ENCODE results near the gene BRSK2.
"Not testable (repeated sequence)": the region's sequence is repeated elsewhere in the genome, so short reads cannot be mapped to it uniquely, and the experiment has no call there.

The BRSK2 gene

DNA sequence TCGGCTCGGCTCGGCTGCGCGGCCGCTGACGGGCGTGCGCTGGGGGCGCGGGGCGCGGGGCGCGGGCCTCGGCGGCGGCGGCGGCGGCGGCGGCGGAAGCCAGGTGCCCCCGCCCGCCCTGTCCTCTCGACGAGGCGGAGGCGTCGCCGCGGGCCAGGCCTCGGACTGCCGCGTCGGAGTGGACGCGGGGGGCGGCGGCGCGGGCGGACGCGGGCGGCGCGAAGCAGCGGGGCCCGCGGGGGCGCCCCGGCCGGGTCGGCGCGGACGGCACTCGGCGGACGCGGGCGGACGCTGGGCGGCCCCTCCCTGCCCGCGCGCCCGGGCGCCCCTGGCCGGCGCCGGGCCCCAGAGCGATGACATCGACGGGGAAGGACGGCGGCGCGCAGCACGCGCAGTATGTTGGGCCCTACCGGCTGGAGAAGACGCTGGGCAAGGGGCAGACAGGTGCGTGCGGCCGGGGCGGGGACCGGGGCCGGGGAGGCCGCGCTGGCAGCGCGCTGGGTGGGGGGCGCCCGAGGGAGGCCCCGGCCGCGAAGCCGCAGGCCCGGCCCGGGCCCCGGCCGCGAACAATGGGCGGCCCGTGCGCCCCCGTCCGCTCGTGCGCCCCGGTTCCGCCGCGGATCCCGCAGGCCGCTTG is at the start of gene BRSK2:
BRSK2 (plus strand) TSS at position 3 of the 637 bp plus-strand sequence; CDS start at position 354, 351 bp downstream.
- DNase-seq = no peak

DNA sequence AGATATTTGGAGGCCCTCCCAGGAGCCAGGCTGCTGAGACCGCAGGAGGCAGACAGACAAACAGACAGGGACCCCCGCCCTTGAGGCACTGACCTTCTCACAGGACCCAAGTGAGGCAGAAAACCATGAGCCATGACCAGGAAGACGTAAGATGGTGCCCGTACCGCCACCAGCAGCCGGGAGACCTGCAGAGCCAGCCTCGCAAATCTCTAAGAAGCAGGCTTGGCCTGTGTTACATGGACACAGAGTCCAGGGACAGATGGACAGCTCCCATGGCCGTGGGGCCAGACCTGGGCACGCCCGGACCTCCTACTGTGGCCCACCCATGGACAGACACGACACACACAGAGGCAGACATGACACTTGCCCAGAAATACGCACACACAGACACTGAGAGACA is 49.6 kb upstream of the BRSK2 start:
- no peak for DNase-seq

DNA sequence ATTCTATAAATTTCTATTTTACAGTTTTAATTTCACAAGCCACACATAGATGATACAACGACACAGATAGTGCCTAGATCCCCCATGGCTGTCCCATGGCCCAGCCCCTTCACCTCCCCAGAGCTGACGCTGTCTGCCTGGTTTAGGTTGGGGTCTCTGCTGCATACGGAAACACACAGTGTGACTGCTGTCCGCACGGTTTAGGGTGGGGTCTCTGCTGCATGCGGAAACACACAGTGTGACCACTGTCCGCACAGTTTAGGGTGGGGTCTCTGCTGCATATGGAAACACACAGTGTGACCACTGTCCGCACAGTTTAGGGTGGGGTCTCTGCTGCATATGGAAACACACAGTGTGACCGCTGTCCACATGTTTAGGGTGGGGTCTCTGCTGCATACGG is 48.5 kb upstream of the BRSK2 start:
- not testable (repeated sequence) for DNase-seq

DNA sequence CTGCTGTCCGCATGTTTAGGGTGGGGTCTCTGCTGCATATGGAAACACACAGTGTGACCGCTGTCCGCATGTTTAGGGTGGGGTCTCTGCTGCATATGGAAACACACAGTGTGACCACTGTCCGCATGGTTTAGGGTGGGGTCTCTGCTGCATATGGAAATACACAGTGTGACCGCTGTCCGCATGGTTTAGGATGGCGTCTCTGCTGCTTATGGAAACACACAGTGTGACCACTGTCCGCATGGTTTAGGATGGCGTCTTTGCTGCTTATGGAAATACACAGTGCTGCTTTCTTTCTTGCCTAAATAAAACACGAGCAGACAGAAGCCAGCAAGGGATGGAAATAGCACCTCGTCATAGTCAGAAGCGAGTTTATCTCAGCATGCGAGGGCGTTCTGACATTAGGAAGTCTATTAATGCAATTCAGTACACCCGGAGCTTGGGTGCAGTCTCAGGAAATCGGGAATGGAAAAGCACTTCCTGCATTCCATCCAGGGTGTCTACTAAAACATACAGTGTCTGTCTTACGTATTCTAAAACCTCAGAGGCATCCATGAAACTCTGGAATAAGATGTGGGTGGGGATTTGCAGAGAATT is 47.7 kb upstream of the BRSK2 start:
- DNase-seq = peak; percentile 83

GRCh38 chr11:1342946-1343345 is 46.8 kb upstream of the BRSK2 start:
- no peak for DNase-seq

DNA sequence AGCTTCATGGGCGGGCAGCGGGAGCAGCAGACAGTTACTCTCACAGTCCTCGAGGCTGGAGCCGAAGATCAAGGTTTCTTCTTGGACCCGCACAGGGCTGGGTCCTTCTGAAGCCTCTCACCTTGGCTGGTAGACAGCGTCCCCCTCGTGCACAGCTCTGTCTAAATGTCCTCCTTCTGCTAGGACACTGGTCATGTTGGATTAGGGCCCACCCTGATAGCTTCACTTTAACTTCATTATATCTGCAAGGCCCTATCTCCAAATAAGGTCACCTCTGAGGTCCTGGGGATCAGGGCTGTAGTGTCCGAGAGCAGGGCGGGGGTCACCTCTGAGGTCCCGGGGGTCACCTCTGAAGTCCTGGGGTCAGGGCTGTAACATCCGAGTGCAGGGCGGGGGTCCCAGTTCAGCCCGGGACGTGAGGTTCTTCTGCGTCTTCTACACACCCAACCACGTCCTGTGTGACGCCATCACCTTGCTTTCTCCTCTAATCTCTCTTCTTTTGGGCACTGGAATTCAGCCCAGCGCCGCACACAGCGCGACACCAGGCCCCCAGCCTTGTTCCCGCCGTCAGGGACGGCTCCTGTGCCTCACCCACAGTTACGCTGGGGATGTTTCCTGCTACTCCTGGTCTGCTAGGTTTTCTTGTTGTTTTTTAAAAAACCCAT is 46.2 kb upstream of the BRSK2 start:
- no peak for DNase-seq

DNA sequence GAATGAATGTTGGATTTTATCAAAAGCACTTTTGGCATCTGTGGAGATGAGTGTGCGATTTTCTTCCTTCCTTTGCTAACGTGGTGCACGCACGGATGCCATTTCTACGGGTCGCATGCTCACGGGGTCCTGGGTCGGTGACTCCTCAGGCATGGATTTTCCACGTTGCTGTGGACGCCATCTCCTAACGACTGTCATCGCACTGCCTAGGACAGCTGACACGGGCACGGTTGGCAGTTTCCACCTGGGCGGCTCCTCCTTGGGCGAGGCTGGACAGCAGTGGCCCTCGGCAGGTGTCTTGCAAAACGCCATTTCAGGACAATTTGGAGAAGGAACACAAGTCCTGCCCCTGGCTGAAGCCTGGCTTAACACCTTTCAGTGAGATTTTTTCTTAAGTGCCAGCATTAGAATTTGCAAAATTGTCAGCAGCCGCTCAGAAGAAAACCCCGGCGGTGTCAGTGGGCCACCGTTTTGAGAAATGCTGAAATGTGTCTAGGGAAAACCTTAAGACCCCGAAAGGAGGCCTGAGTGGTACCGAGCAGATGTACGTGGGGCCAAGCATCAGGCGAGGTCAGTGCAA is 45.6 kb upstream of the BRSK2 start:
- DNase-seq = no peak

DNA sequence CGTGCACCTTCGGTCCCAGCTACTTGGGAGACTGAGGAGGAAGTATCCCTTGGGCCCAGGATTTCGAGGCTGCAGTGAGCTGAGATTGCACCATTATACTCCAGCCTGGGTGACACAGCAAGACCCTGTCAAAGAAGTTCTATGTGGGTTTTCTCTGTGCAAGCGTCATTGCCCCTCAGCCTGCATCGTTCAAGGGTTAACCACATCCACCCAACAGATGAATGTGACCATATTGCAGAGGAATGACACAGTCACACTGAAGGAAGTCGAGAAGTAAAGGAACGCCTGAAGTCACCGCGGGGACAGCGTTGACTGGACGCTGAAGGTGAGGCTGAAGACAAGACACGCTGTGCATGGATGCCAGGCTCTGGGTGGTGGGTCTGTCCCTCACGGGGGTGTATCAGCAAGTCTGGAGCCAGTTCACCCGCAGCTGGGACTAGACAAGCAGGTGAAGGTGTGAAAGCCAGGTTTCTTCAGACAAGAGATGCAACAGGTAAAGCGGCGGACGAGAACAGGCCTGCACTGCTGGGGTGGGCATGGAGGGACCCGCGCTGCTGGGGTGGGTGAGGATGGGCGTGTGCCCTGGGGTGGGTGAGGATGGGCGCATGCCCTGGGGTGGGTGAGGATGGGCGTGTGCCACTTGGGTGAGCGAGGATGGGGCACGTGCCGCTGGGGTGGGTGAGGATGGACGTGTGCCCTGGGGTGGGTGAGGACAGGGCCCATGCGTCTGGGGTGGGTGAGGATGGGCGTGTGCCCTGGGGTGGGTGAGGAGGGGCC is 43.8 kb upstream of the BRSK2 start:
- no peak for DNase-seq

DNA sequence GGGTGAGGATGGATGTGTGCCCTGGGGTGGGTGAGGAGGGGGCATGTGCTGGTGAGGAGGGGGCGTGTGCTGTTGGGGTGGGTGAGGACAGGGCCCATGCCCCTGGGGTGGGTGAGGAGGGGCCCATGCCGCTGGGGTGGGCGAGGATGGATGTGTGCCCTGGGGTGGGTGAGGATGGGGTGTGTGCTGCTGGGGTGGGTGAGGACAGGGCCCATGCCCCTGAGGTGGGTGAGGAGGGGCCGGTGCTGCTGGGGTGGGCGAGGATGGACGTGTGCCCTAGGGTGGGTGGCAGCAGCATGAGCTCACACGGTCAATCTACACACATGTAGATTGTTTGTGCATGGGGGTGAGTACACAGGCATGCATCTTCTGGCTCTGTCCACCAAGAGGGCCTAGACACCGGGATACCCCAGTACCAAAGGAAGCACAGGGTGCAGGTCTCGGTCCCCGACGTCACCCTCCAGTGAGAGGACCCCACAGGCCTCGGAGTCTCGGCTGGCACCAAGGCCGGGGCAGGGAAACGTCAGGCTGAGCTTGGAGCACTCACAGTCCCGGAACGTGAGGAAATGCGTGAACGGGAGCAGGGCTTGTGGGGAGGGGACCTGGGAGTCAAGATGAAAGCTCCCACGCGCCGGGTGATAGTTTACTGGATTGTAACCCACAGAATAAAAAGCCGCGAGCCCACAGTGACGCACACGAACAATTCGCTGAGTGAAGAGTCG is 42.9 kb upstream of the BRSK2 start:
- no peak for DNase-seq

DNA sequence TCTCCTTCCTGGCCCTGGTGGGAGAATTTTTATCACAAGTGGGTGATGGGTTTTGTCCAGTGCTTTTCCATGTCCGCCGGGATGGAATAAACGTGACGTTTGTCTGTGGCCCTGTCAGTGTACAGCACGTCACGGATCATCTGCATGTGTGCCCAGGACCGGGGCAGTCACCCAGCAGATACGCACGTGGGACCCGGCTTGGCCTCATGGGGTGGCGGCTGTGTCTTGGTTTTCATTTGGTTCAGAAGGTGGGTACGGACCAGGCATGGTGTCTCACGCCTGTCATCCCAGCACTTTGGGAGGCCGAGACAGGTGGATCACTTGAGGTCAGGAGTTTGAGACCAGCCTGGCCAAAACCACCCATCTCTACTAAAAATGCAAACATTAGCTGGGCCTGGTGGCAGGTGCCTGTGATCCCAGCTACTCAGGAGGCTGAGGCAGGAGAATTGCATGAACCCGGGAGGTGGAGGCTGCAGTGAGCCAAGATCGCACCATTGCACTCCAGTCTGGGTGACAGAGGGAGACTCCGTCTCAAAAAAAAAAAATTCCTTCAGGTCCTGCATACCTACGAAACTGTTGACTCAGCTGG is 42.2 kb upstream of the BRSK2 start:
- not testable (repeated sequence) for DNase-seq

GRCh38 chr11:1348146-1348795 is 41.5 kb upstream of the BRSK2 start:
- no peak for DNase-seq

GRCh38 chr11:1348796-1349326 is 40.9 kb upstream of the BRSK2 start:
- no peak for DNase-seq

GRCh38 chr11:1349327-1350041 is 40.2 kb upstream of the BRSK2 start:
- no peak for DNase-seq

- DNase-seq = no peak
Observed at GRCh38 chr11:1350086-1350725, 39.5 kb upstream of the BRSK2 start.

GRCh38 chr11:1351278-1351937 is 38.3 kb upstream of the BRSK2 start:
- DNase-seq = no peak

GRCh38 chr11:1352696-1353382 is 36.9 kb upstream of the BRSK2 start:
- no peak for DNase-seq

DNA sequence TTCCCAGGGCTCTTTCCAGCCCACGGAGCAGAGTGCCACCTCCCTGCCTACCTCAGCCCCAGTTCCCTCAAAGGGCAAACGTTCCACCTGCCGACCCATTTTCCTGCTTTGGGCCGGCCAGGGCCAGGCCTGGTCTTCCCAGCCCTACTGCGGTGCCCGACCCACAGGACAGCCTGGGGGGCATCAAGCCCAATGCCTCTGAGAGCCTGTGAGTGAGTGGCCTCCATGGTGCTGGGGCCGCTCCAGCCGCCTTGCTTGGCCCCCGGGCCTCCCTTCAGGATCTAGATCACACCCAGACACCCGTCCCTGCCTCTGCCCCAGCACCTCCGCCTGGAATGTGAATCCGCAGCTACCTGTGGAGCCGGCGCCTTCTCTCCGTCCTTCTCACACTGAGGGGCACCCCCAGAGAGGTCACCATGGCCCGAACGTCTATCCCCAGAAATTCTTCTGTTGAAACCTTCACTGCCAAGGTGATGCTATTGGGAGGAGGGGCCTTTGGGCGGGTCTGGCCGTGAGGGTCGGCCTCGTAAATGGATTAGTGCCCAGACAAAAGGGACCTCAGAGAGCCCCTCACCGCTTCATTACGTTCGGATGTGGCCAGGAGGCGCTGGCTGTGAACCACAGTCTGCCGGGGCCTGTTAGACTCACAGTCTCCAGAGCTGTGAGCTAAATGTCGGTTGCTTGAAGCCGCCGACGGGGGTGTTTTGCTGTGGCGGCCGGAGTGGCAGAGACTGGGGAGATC is 36.2 kb upstream of the BRSK2 start:
- no peak for DNase-seq

Measured in NCI-H226 (cell line).